Measurements from ENCODE around the gene RAB43. TPM values are rescaled to one million over a fixed set of nuclear protein-coding genes. Genes with fewer than 3 reads are reported as not detected.

Gene RAB43
- total RNA-seq, 1 donor from 2014 or later, result 58.0 TPM

DNA sequence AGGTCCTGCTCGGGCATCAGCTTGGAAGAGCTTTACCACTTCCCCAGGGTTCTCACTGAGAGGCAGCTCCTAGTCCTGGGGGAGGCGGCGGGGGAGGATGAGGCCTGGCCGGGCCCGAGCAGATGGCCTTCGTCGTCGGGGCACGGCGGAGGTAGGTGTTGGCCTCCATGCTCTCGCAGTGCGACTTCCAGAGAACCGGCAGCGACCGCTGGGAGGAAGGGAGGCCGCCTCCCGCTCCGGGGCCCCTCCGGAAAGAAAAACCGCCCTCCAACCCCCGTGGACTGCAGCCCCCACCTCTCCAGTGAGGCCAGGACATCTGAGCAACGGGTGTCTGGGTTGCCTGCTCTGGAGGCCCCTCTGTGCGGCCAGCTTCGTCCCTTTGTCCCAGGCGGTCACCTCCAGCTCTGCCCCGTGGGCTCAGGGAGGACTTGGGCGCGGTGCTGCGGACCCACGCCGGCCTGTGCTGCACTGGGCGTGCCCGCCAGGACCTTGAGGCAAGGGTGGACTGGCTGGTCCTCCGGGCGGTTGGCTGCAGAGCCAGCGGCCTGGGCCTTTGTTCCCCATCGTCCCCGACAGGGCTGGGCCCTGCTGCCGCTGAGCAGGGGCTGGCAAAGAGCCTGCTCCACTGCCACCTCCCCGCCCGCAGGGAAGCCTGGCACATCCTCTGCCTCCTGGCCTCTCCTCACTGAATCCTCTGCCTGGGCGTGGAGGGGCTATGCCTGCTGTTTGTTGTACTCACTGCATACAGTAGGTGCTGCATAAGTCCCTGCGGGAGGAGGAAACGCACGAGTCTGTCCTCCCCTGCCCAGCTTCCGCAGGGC, 74.7 kb downstream of the RAB43 start:
- H3K4me3 ChIP-seq (ENCODE audit: low read depth, low read length), result no peak overlapping the region
- TF ChIP-seq, protein P1, sequence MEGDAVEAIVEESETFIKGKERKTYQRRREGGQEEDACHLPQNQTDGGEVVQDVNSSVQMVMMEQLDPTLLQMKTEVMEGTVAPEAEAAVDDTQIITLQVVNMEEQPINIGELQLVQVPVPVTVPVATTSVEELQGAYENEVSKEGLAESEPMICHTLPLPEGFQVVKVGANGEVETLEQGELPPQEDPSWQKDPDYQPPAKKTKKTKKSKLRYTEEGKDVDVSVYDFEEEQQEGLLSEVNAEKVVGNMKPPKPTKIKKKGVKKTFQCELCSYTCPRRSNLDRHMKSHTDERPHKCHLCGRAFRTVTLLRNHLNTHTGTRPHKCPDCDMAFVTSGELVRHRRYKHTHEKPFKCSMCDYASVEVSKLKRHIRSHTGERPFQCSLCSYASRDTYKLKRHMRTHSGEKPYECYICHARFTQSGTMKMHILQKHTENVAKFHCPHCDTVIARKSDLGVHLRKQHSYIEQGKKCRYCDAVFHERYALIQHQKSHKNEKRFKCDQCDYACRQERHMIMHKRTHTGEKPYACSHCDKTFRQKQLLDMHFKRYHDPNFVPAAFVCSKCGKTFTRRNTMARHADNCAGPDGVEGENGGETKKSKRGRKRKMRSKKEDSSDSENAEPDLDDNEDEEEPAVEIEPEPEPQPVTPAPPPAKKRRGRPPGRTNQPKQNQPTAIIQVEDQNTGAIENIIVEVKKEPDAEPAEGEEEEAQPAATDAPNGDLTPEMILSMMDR (IDR thresholded peaks at IDR 0.05; ENCODE audit: insufficient read depth, low read length, poor library complexity, severe bottlenecking), result no peak
- DNase-seq (ENCODE audit: low read depth), result no peak
- no peaks in the 10 kb centered on the region for H3K36me3 ChIP-seq (ENCODE audit: control insufficient read depth, insufficient read depth, low read length)
- peaks cover 23% of the 10 kb centered on the region for H3K27me3 ChIP-seq (ENCODE audit: control insufficient read depth, insufficient read depth, low read length)

DNA sequence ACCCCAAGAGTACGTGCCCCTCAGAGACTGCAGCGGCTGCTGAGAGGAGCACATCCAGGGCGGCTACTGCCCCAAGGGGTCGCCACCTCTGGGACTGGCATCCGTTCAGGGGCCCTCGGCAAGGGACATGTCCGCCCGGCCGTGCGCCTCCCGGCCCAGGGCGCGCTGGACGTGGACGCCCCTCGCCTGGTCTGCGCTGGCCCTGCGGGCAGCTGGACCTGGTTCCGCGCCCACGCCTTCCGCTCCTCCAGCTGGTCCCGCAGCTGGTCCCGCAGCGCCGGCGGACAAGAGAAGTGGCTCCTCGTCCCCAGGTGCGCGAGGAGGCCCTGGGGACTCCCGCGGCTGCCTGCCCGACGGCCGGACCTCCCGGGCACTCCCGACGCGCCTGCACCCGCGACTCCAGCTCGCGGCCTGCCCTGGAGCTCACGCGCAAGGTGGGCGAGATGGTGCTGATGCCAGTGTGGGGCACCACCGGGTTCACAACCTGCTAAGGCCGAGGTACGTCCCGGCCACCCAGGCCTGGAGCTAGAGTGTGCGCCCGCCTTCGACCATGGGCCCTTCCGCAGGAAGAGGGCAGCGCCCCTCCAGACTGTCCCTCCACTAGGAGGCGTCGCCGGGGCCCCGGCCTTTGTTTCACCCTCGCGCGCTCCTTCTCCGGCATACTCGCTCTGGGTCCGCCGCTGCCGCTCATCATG, 75.4 kb downstream of the RAB43 start:
- H3K36me3 ChIP-seq (ENCODE audit: control insufficient read depth, insufficient read depth, low read length), result no peaks in the 10 kb centered on the region
- DNase-seq (ENCODE audit: low read depth), result no peak
- no peak overlapping the region for H3K4me3 ChIP-seq (ENCODE audit: low read depth, low read length)
- TF ChIP-seq, protein P1 (IDR thresholded peaks at IDR 0.05; ENCODE audit: insufficient read depth, low read length, poor library complexity, severe bottlenecking), result no peak
- H3K27me3 ChIP-seq (ENCODE audit: control insufficient read depth, insufficient read depth, low read length), result peaks cover 23% of the 10 kb centered on the region

DNA sequence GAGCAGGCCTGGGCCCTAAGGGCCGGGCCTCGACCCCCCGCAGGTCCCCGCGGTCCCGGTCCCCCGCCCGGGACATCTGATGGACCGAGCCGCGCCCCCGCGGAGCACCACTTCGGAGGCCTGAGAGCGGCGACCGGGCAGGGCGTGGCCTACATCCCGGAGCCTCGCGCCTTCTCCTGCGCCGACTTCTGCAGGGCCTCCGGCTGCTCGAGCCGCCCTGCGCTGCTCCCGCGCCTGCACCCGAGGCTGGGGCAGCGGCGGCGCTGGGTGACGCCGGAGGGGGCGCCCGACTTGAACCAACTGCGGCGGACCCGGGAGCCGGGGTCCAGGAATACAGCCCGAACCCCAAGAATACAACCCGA, 75.9 kb downstream of the RAB43 start:
- Histone ChIP-seq H3K36me3 (ENCODE audit: control insufficient read depth, insufficient read depth, low read length) (no peaks in the 10 kb centered on the region), H3K27me3 (ENCODE audit: control insufficient read depth, insufficient read depth, low read length) (peaks cover 26% of the 10 kb centered on the region), H3K4me3 (ENCODE audit: low read depth, low read length) (no peak overlapping the region)
- TF ChIP-seq, protein P1 (IDR thresholded peaks at IDR 0.05; ENCODE audit: insufficient read depth, low read length, poor library complexity, severe bottlenecking), result no peak
- no peak for DNase-seq (ENCODE audit: low read depth)

DNA sequence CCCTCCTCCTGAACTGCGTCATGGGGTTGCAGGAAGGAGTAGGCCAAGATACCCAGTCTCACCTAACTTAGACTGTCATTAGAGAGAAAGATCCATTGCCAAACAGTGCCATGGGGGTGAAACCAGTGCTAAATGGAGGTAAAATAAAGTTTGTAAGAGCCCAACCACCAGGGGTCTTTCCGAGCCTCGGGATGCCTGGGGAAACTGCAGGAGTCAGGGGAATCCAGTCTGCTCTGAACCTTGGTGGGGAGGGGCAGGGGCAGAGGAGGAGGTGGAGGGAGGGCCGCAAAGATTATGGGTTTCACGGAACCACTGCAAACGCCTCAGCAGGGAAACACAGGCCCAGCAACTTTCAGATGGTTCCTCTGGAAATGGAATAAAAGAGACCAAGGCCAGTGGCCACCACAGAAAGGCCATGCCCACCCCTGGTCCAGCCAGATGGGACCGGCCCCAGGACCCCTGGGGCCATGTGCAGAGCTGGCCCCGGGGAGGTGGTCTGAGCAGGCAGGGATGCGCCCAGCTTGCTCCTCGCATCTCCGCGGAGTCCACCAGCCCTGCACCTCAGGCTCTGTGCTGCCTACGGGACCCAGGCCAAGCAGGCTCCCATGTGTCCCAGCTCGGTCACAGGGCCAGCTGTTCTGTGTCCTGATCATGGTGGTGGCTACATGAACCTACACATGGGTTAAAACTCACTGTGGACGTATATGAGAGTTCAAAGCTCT, 80.9 kb downstream of the RAB43 start:
- TF ChIP-seq, protein P1 (IDR thresholded peaks at IDR 0.05; ENCODE audit: insufficient read depth, low read length, poor library complexity, severe bottlenecking), result no peak
- H3K36me3 ChIP-seq (ENCODE audit: control insufficient read depth, insufficient read depth, low read length), result no peaks in the 10 kb centered on the region
- H3K27me3 ChIP-seq (ENCODE audit: control insufficient read depth, insufficient read depth, low read length), result peaks cover 34% of the 10 kb centered on the region
- DNase-seq (ENCODE audit: low read depth), result no peak
- no peak overlapping the region for H3K4me3 ChIP-seq (ENCODE audit: low read depth, low read length)

DNA sequence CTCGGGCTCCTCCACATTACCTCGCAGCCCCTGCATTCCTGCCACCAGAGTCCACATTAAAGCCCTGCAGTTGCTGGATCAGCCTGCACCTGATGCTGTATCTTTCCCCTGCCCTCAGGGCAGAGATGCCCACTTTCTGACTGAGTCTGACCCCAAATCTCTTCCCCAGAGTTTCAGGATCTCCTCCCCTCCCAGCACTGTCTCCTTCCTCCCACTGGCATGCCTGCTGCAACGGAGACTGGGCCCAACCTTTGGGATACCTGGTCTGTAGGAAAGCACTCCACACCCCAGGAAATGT, 81.6 kb downstream of the RAB43 start:
- TF ChIP-seq, protein P1 (IDR thresholded peaks at IDR 0.05; ENCODE audit: insufficient read depth, low read length, poor library complexity, severe bottlenecking), result no peak
- Histone ChIP-seq H3K27me3 (ENCODE audit: control insufficient read depth, insufficient read depth, low read length) (peaks cover 31% of the 10 kb centered on the region), H3K4me3 (ENCODE audit: low read depth, low read length) (no peak overlapping the region), H3K36me3 (ENCODE audit: control insufficient read depth, insufficient read depth, low read length) (no peaks in the 10 kb centered on the region)
- no peak for DNase-seq (ENCODE audit: low read depth)

All from kidney epithelial cell (primary cell).